ENCODE data around the gene SLU7.
"Not testable (repeated sequence)": the region's sequence is repeated elsewhere in the genome, so short reads cannot be mapped to it uniquely, and the experiment has no call there.

Gene SLU7

DNA sequence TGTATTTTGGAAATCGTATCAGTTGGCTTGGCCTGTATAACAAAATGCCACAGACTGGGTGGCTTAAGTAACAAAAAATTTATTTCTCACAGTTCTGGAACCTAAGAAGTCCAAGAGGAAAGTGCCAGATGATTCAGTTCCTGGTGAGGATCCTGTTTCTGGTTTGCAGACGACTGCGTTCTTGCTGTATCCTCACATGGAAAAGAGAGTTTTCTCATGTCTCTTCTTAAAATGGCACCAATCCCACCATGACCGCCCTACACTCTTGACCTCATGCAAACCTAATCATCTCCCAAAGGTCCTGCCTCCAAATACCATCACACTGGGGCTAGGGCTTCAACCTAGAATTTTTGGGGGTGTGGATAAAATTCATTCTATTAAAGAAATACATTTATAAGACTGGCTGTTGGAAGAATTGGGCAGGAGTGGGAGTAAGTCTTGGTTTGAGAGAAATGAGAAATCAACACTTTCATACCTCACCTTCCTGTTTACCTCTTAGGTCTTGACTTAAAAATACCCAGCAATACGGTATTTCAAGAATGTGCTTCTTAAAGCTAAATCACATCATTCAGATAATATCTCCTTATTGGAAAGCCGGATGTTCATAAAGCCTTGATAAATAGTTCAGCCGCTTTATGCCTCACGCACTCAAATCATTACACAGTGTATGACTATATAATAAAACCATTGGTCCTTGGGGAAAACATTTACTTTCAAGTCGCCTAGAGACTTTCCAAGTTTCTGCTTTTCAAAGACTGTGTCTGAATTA is 31.5 kb upstream of the SLU7 start:
- no peak for DNase-seq (ENCODE audit: low read depth in 2 of 2)

DNA sequence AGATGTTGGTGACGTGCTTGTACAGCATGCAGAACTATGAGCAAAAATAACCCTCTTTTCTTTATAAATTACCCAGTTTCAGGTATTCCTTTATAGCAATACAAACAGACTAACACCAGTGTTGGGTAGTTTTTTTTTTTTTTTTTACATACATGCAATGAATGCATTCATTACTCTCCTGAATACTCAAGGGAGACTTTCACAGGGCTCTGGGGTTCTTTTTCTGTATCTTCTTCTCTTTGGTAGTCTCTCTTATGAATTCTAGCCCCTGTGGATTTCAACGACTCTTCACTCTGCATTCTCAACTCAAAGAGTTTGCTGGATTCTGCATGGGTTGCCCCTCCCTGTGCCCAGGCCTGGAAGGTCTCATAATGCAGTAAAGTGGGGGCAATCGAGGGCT is 30.6 kb upstream of the SLU7 start:
- DNase-seq (ENCODE audit: low read depth in 2 of 2): no peak

DNA sequence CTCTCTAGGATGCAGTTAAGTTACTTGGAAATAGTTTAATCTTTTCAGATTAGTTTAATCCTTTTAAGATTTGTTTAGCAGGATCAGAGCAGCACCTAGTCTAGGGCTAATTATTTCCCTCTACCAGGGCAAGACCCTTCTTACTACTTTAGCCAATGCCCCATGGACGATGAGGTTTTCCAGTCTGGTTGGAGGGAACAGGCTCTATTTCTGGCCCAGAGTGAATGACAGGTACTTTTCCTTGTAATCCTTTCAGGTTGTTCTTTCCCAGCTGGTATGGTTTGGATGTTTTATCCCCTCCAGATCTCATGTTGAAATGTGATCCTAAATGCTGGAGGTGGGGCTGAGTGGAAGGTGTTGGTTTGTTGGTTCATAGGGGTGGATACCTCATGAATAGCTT is 30.0 kb upstream of the SLU7 start:
- no peak for DNase-seq (ENCODE audit: low read depth in 2 of 2)

DNA sequence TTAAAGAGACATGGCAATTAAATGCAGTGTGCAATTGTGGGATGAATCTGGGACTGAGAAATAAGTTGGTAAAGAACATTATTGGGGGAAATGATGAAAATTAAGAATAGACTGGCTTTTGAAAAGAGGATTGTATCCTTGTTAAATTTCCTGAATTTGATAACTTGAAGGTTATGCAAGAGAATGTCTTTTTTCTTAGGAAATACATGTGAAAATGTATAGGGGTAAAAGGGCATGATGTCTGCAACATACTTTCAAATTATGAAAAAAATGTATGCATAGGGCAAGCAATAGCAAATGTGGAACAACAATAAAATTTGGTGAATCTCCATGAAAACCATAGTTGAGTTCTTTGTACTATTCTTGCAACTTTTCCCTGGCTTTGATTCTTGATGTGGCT is 26.9 kb upstream of the SLU7 start:
- DNase-seq (ENCODE audit: low read depth in 2 of 2): no peak

DNA sequence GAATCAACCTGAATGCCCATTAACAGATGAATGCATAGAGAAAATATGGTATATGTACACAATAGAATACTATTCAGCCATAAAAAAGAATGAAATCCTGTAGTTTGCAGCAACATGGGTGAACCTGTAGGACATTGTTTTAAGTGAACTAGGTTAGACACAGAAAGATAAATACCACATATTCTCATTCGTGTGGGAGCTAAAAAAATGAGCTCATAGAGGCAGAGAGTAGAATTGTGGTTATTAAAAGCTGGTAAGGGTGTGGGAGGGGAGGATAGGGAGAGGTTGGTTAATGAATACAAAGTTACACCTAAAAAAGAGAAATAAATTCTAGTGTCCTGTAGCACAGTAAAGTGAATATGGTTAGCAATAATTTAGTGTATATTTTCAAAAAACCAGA is 26.3 kb upstream of the SLU7 start:
- DNase-seq (ENCODE audit: low read depth in 2 of 2): no peak

DNA sequence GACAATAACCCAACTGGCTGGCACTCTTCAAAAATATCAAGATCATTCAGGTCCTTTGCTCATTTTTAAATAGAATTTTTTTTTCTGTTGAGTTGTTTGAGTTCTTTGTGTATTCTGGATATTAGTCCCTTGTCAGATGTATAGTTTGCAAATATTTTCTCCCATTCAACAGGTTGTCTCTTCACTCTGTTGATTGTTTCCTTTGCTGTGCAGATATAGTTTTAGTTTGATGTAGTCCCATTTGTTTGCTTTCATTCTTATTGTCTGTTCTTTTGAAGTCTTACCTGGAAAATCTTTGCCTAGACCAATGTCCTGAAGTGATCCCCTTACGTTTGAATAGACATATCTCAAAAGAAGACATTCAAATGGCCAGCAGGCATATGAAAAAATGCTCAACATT is 25.5 kb upstream of the SLU7 start:
- DNase-seq (ENCODE audit: low read depth in 2 of 2): no peak

DNA sequence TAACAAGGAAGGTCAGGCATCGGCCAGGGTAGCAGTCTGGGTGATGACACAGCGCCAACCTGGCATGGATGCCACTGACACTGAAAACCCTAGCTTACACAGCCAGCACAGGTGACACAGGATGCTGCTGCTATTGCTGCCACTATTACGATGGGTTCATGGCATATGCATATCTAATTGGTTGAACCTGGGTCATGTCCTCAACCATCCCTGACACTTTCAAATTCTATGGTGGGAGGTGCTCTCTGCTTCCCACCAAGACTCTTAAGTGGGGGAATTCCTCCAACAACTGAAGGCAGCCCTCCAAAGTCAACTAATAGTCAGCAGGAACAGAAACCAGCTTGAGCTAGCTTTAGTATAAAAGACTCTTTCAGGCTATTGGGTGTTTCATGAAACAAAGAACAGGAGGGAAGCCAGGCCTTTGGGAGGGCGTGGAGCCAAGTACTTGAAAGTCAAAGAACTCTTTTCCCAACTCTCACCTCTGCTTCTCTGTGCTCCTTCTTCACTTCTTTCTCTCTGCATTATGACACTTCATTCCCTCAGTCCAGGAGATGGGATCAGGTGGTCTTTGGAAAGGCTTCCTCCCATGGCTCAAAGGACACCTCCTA is 24.0 kb upstream of the SLU7 start:
- no peak for DNase-seq (ENCODE audit: low read depth in 2 of 2)

DNA sequence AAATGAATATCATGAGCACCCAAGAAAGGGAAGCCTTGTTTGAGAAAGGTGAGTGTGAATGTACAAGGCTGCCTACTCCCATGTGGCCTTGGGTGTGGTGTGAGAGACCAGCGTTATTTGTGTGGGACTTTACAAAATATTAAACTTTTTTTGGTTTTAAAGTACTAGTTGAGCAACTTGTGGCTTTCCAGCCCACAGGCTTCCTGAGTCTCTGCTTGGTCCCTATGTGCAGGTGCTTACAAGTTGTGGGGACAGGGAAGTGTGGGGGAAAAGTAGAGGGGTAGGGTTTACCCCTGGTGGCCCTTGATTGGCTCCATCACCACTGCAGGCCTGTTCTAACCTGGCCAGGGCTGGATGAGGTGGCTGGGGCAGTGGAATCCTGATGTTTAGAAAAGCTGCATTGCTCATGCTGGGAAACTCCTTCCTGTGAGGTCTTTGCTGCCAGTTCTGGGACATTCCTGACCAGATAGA is 22.5 kb upstream of the SLU7 start:
- DNase-seq (ENCODE audit: low read depth in 2 of 2): no peak

DNA sequence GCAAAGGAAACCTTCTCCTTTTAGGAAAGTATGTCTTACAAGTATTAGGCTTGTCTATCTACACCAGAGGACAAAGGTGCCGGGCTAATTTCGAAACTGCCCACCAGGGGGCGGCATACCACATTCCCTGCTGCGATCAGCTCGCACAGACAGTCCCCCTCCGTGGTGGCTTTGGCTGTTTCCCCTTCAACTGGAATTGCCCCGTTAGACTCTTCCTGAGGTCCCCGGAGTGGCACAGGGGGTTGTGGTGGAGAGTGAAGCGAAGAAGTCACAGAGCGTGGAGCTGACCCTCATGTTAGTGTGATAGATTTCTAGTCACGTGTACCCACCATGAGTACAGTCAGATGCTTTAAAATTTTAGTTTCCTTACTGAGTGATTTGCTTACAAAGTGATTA is 20.3 kb upstream of the SLU7 start:
- DNase-seq (ENCODE audit: low read depth in 2 of 2): peak; percentile 74 to 86

DNA sequence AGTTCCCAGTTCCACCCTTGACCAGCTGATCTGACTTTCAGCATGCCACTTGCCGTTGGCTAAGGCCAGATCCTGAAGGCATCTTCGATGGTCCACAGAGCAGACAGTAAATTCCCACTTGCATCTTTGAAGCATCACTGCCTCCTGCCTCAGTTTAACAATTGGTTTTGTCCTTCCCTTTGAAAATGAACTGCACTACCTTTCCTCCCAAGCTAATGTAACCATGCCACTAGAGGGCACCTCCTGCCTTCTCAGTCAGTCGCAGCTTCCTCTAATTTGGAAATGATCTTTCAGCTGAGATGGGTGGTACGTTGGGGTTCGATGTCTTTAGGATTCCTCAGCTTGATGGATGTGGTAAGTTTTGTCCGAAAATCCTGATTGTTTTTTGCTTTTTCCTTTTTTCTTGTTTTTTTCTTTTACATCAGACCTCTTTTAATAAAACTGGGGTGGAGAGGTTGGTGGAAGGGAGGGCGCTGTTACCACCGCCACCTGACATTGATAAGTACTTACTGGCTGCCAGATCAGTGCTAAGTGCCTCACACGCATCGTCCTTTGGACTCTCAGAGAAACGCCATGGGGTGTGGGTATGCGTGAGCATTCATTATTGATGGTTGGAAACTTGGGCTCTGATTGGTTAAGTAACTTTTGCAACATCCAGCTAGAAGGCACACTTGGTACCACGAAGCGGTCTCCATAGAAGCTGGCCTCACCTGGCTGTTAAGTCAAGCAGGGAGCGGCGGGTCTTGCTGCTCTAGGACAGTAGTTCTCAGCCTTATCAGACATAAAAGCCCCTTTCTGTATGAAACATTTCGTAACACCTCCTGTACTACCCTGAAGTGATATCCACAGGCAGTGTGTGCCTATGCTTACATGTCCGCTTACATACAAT is 19.7 kb upstream of the SLU7 start:
- DNase-seq (ENCODE audit: low read depth in 2 of 2): peak; percentile 23 to 36

DNA sequence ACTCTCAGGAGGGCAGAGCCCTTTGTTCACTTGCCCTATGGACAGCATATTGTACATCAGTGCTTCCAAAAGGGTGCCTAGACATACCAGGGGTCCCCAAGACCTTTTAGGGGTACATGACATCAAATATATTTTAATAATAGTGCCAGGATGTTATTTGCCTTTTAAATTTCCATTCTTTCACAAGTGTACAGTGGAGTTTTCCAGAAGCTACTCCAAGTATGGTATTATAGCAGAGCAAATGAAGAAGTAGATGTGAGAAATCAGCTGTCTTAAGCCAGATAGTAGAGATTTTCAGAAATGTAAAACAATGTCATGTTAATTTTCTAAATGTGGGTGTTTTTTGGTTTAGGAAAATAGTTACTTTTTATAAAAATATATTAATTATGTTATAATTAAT is 18.4 kb upstream of the SLU7 start:
- DNase-seq (ENCODE audit: low read depth in 2 of 2): no peak

DNA sequence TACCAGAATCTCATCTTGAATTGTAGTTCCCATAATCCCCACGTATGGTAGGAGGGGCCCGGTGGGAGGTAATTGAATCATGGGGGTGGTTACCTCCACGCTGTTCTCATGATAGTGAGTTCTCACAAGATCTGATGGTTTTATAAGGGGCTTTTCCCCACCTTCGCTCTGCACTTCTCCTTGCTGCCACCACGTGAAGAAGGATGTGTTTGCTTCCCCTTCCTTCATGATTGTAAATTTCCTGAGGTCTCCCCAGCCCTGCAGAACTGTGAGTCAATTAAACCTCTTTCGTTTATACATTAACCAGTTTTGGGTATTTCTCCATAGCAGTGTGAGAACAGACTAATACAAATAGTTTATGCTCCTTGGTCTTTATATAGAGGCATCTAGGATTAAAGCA is 17.8 kb upstream of the SLU7 start:
- not testable (repeated sequence) for DNase-seq (ENCODE audit: low read depth in 2 of 2)

DNA sequence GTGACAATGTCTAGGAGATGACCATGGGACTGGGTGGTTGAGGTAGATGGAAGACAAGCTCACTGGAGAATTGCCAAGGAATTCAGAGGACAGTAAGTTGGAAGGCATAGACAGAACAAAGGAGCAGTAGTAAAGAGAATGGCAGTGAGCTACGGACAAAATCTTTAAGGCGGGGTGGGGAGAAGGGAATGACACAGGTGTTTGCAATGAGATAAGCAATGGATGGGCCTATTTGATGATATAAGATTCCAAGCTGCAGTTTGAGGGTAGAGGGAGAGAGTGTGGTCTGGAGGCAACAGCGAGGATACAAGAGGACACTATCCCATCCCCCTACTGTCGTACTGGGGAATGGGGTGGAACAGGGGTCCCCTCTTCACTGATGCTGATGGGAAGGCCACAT is 17.1 kb upstream of the SLU7 start:
- DNase-seq (ENCODE audit: low read depth in 2 of 2): no peak

DNA sequence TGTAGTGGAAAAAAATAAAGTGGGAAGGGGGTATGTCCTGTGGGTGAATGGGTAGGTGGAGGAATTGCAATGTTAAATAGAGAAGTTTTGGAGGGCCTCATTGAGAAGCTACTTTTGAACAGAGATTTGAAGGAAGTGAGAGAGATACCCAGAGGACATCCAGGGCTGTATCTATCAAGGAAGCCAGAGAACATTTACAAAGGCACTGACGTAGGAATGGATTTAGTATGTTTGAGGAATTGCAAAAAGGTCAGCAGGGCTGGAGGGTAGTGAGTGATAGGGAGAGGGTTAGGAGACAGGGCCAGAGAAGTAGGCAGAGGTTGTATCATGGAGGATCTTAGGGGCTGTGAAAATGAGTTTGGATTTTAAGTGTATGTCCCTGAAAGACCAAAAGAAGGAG is 16.7 kb upstream of the SLU7 start:
- no peak for DNase-seq (ENCODE audit: low read depth in 2 of 2)

DNA sequence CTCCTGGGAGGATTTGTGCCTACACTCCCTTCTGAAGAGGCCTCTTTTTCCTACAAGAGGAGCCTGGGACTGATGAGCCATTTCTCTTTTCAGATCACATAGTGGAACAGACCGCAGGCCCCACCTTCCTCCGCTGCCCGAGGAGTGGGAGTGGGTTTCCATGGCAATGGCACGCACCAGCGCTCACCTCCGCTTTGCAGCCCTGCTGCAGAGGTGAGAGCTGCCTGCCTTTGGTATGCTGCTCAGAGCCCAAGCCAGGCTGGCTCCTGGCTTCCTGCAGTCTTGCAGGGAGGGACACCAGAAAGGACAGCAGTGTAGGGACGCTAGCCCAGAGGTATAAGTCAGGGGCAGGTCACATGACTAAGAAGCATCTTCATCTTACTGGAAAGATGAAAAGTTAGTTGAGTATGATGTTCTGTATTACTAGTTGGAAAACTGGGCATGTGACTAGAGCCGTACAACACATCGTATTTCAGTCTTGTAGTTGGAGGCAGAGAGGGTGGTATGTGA is 15.2 kb upstream of the SLU7 start:
- no peak for DNase-seq (ENCODE audit: low read depth in 2 of 2)

DNA sequence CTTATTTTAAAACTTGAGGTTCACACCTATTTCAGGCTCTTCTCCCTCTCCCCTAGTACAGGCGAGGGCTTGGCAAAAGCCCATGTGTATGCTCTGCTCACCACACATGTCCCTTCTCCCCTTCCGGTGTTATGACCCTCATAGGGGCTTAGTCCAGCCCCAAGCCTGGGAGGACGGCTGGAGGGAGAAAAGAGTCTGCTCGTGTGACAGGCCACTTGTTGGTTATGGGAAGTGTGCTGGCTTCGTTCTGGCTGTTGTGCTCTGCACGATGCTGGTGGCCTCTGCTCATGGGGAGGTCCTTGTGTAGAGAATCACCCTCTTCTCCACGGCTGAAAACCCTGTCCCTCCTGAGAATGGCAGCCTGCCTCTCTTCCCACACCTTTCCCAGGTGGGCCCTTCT is 13.9 kb upstream of the SLU7 start:
- DNase-seq (ENCODE audit: low read depth in 2 of 2): no peak

DNA sequence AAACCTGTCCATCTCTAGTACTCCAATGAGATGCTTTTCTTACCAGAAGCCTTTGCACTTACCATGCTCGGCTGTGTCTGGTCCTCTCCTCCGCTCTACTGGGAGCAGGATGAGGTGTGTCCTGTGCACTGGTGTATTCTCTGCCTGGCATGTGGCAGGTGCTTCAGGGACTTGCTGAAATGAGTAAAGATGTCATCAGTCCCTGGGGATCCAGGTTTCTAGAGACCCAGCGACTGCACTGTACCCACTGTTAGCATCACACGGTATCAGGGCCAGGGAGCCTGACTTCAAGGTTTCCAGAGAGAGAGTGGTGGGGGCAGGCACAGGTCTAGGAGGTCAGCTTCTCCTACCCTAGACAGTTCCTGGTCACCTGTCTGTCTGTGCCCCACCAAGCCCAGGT is 13.3 kb upstream of the SLU7 start:
- no peak for DNase-seq (ENCODE audit: low read depth in 2 of 2)

DNA sequence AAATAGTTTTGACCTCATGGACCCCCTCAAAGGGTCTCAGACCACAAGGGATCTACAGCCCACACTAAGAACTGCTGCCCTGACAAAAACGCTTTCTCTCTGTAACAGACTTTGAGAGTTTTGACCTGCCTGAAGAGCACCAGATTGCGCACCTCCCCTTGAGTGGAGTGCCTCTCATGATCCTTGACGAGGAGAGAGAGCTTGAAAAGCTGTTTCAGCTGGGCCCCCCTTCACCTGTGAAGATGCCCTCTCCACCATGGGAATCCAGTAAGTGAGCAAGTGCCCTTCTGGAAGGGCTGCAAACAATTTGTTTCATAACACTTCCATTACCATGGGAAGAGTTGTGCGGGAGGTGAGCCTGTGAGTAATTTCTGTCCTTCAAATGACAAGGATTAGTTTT is 8.7 kb upstream of the SLU7 start:
- DNase-seq (ENCODE audit: low read depth in 2 of 2): no peak

DNA sequence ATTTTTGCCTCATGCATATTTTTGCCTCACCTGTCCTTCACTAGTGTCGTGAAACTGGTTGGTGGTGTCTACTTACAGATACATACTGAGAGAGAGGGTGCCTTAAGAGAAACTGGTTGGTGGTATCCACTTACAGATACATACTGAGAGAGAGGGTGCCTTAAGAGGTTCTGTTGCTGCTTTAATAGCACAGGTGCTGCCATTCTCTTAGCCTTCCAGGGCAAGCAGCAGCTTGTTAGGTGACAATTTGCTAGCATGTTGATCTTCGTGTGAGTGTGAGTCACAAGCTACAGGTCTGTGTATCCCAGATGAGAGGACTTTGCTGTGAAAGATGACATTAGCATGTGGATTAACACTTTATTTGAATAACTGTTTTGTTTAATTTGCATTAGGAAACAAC is 4.2 kb upstream of the SLU7 start:
- no peak for DNase-seq (ENCODE audit: low read depth in 2 of 2)

DNA sequence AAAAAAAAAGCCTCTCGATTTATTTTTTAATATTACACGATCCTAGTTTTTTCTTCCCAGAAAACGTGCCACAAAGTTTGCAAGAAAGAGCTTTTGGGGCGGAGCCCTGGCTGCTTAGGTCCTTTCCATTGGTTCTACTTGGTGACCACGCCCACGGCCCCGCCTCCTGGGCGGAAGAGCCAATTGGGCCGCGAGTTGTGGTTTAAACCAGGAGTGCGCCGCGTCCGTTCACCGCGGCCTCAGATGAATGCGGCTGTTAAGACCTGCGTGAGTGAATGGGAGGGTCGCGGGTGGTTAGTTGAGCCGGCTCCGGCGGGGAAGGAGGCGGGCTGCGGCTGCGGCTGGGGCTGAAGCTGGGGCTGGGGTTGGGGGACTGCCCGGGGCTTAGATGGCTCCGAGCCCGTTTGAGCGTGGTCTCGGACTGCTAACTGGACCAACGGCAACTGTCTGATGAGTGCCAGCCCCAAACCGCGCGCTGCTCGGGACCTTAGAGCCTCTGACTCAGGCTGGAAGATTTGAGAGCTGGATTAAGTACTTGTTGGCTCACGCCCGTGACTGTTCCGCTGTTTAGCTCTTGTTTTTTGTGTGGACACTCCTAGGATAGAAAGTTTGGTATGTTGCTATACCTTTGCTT is 2.9 kb upstream of the SLU7 start, which contains the start of gene PTTG1:
Gene PTTG1 (plus strand): TSS at position 231 of the 634 bp plus-strand sequence. CDS start 458 bp downstream, outside the sequence.
- peak; percentile 79 to 83 for DNase-seq (ENCODE audit: low read depth in 2 of 2)

DNA sequence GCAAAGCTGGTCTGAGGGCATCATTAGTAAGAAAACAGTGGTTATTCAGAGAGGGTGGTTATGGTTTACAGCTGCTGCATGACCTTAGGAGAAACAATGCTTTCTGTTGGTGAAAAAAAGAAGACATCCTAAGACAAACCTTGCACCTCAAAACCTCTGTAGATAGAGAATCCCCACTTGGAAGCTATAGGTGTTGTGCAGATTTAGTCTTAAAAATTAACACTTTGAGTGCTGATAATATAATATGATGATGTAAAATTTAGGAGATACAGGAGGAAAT is 1.4 kb upstream of the SLU7 start:
- no peak for DNase-seq (ENCODE audit: low read depth in 2 of 2)

Measured in stimulated activated CD8-positive, alpha-beta memory T cell treated with anti-CD3 and anti-CD28 coated beads, Interleukin-7, amount 100 ng/mL, for 1 hour (primary cell).